Endothelial cell of umbilical vein (primary cell): ENCODE measurements around the gene CNTRL. TPM values are rescaled to one million over a fixed set of nuclear protein-coding genes. Genes with fewer than 3 reads are reported as not detected.

Experiments
- BruUV-seq: library from RNA; stranded (reverse); fragments of 400-500 nt; replicated peaks from 2 replicates; lab custom pipeline; 2021; lab: Mats Ljungman, UMichigan
- CTCF ChIA-PET: fragments of 300-600, 350-600 bp; sonication (Branson Sonifier 250); formaldehyde crosslinking; loops from one replicate; lab custom pipeline; 2021; ENCODE audit warnings: antibody characterized with exemption, inconsistent platforms; lab: Charles Lee
- POLR2A ChIA-PET: fragments of 300-600, 350-600 bp; sonication (Branson Sonifier 250); formaldehyde crosslinking; loops from one replicate; lab custom pipeline; 2021; ENCODE audit warnings: antibody characterized with exemption, inconsistent platforms; lab: Charles Lee
- DNase-seq: peaks from one replicate; pipeline ENCODE4 v3.0.0-alpha.2; 2011; ENCODE audit warnings: low read depth, low spot score
- FAIRE-seq: peaks from 2 replicates; lab custom pipeline; 2011; peaks lifted over from hg19 to GRCh38; lab: Jason Lieb, UNC
- H2AFZ ChIP-seq: 2 replicates; pipeline ENCODE4 v1.6.0; 2012; ENCODE audit warnings: low read depth, low read length, control low read depth, inconsistent platforms
- H3K27ac ChIP-seq: 2 replicates; pipeline ENCODE4 v1.5.1; 2011; ENCODE audit warnings: low read depth, mild to moderate bottlenecking, control low read depth, low read length, moderate library complexity; ENCODE audit not compliant: insufficient read depth
- H3K27me3 ChIP-seq, 2 experiments: 2 replicates each; pipeline versions ENCODE4 v1.6.0 to v1.6.1; 2011; ENCODE audit warnings: low read length in 2 of 2, mixed read lengths in 1 of 2; ENCODE audit not compliant: control insufficient read depth in 2 of 2, insufficient read depth in 2 of 2
- H3K36me3 ChIP-seq, 2 experiments: 2 replicates in 1 of 2; 3 replicates in 1 of 2; pipeline ENCODE4 v1.5.1; 2011; ENCODE audit warnings: low read length in 2 of 2, mild to moderate bottlenecking in 1 of 2, moderate library complexity in 1 of 2; ENCODE audit not compliant: control insufficient read depth in 2 of 2, insufficient read depth in 2 of 2; ENCODE audit errors: extremely low read depth in 1 of 2
- H3K4me1 ChIP-seq: 3 replicates; pipeline ENCODE4 v1.5.1; 2011; ENCODE audit warnings: mild to moderate bottlenecking, low read length; ENCODE audit not compliant: control insufficient read depth, insufficient read depth; ENCODE audit errors: extremely low read depth
- H3K4me2 ChIP-seq: 2 replicates; pipeline ENCODE4 v1.6.1; 2011; ENCODE audit warnings: low read length, control low read depth, mixed read lengths; ENCODE audit not compliant: insufficient read depth
- H3K4me3 ChIP-seq, 3 experiments: fragments of 200-600 bp in 1 of 3; sonication (generic), shearing (Covaris generic) in 1 of 3; replicated peaks in 1 of 3; 2 replicates each; pipeline ENCODE4 v1.5.1; 2011 to 2016; ENCODE audit warnings: control low read depth in 3 of 3, low read length in 3 of 3, mild to moderate bottlenecking in 2 of 3, inconsistent platforms in 1 of 3, low read depth in 1 of 3, moderate library complexity in 1 of 3; ENCODE audit not compliant: insufficient read depth in 1 of 3
- H3K79me2 ChIP-seq: 2 replicates; pipeline ENCODE4 v1.6.0; 2012; ENCODE audit warnings: low read length, inconsistent platforms; ENCODE audit not compliant: control insufficient read depth, insufficient read depth
- H3K9ac ChIP-seq: replicated peaks from 2 replicates; pipeline ENCODE3; 2011; ENCODE audit warnings: low read length, control low read depth; ENCODE audit not compliant: insufficient read depth; ENCODE audit errors: extremely low read depth
- H3K9me1 ChIP-seq: replicated peaks from 3 replicates; pipeline ENCODE4 v1.6.0; 2011; ENCODE audit warnings: mild to moderate bottlenecking, low read length; ENCODE audit not compliant: control insufficient read depth, insufficient read depth; ENCODE audit errors: extremely low read depth
- H3K9me3 ChIP-seq: replicated peaks from 2 replicates; pipeline ENCODE4 v1.5.1; 2012; ENCODE audit warnings: low read length, inconsistent platforms; ENCODE audit not compliant: control insufficient read depth, insufficient read depth
- H4K20me1 ChIP-seq: replicated peaks from 2 replicates; pipeline ENCODE3; 2011; ENCODE audit warnings: mild to moderate bottlenecking, low read length; ENCODE audit not compliant: control insufficient read depth, insufficient read depth; ENCODE audit errors: extremely low read depth
- EZH2 ChIP-seq: IDR thresholded peaks from 2 replicates; pipeline ENCODE4 v1.6.1; 2012; ENCODE audit warnings: borderline replicate concordance, low read depth, mild to moderate bottlenecking, moderate library complexity, low read length, inconsistent platforms; ENCODE audit not compliant: severe bottlenecking
- FOS ChIP-seq: IDR thresholded peaks from 2 replicates; pipeline ENCODE4 v1.6.1; 2011; ENCODE audit warnings: mild to moderate bottlenecking, low read length, moderate library complexity, borderline replicate concordance; ENCODE audit not compliant: insufficient read depth
- GATA2 ChIP-seq: IDR thresholded peaks from 2 replicates; pipeline ENCODE4 v1.7.0; 2011; ENCODE audit warnings: low read depth, mild to moderate bottlenecking, moderate library complexity, mixed read lengths, low read length; ENCODE audit not compliant: insufficient read length, insufficient read depth
- JUN ChIP-seq: IDR thresholded peaks from 2 replicates; pipeline ENCODE4 v1.6.1; 2011; ENCODE audit warnings: borderline replicate concordance, low read depth; ENCODE audit not compliant: insufficient read length, insufficient read depth
- MYC ChIP-seq: IDR thresholded peaks from one replicate; pipeline ENCODE4 v1.6.1; 2011; ENCODE audit warnings: mild to moderate bottlenecking, low read depth, low read length
- POLR2A ChIP-seq: IDR thresholded peaks from 2 replicates; pipeline ENCODE4 v1.6.1; 2012; ENCODE audit warnings: low read depth, mild to moderate bottlenecking, control low read depth, low read length
- dilution Hi-C: fragments of 300-500 bp; cut with MboI; formaldehyde crosslinking; loops from one replicate; pipeline ENCODE4 v1.15.0; 2019; ENCODE audit warnings: low sequenced_read_pairs; ENCODE audit not compliant: extremely low pct_ligation_motif_present
- intact Hi-C: fragments of 100-400 bp; cut with micrococcal nuclease; formaldehyde crosslinking; loops from one replicate; pipeline ENCODE4 v1.10.0; 2022
- polyA plus RNA-seq, 4 experiments: library from polyadenylated mRNA; depleted of rRNA in 3 of 4; stranded (reverse) in 3 of 4; unstranded in 1 of 4; fragments of >200 nt; gene quantifications; 2 replicates each; pipeline versions ENCODE4 v1.2.1 to v1.2.3, GENCODE V29; 2011 to 2012; ENCODE audit warnings: missing spikeins in 1 of 4
- total RNA-seq: library from RNA; stranded (reverse); gene quantifications from 2 replicates; pipeline ENCODE4 v1.2.3, GENCODE V29; 2021
- TF ChIP-seq, protein P1 (sequence below), 2 donors: IDR thresholded peaks; 1 replicate in 1 of 2; 2 replicates in 1 of 2; pipeline ENCODE4 v1.5.1; 2011; ENCODE audit warnings: low read length in 2 of 2, mild to moderate bottlenecking in 2 of 2, moderate library complexity in 2 of 2, control low read depth in 1 of 2, inconsistent platforms in 1 of 2, low read depth in 1 of 2; ENCODE audit not compliant: insufficient read depth in 1 of 2; ENCODE audit errors: extremely low read depth in 1 of 2

Gene CNTRL
- total and polyA plus RNA-seq, 2 donors (not counting 3 experiments of a cell fraction or from before 2014, with no cell fraction given), result 6.1 to 21.8 TPM

DNA sequence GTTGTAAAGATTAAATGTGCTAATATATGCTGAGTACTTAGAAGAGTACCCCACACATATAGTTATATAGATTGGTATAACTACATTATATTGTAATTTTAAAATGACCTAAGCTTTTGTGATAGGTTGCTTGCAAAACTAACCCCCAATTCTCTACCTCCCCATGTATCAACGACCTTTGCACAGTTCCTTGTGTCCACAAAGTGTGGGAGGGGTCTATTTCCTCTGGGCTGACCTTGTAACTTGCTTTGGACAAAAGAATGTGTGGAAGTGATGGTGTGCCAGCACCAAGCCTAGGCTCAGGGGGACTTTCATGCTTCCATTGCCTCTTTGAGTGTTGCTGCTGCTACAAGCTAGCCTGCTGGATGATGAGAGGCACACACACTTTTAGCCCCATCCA lies 45.3 kb upstream of the CNTRL start:
- H4K20me1 ChIP-seq, result no peaks in the 10 kb centered on the region
- CTCF ChIA-PET, result interaction anchor here (1.0 to 1.7 kb wide), 4 partner anchors 30 to 48 kb away, joined by 3 to 12 read pairs (median 4); no protein-coding TSS in a partner anchor
- FAIRE-seq, result no peak
- no peaks in the 10 kb centered on the region for H3K27me3 ChIP-seq
- no peak overlapping the region for H2AFZ ChIP-seq
- no peak overlapping the region for H3K4me3 ChIP-seq
- H3K27ac ChIP-seq, result no peak overlapping the region
- H3K9me3 ChIP-seq, result no peaks in the 10 kb centered on the region
- TF ChIP-seq EZH2, result no peak
- no peak for TF ChIP-seq GATA2
- TF ChIP-seq, protein P1, sequence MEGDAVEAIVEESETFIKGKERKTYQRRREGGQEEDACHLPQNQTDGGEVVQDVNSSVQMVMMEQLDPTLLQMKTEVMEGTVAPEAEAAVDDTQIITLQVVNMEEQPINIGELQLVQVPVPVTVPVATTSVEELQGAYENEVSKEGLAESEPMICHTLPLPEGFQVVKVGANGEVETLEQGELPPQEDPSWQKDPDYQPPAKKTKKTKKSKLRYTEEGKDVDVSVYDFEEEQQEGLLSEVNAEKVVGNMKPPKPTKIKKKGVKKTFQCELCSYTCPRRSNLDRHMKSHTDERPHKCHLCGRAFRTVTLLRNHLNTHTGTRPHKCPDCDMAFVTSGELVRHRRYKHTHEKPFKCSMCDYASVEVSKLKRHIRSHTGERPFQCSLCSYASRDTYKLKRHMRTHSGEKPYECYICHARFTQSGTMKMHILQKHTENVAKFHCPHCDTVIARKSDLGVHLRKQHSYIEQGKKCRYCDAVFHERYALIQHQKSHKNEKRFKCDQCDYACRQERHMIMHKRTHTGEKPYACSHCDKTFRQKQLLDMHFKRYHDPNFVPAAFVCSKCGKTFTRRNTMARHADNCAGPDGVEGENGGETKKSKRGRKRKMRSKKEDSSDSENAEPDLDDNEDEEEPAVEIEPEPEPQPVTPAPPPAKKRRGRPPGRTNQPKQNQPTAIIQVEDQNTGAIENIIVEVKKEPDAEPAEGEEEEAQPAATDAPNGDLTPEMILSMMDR (IDR thresholded peaks at IDR 0.05; ENCODE audit: extremely low read depth in 1 of 2, insufficient read depth in 1 of 2, low read depth in 1 of 2, low read length in 2 of 2), result no peak
- TF ChIP-seq MYC, result no peak
- TF ChIP-seq POLR2A, result no peak
- TF ChIP-seq JUN, result no peak
- TF ChIP-seq FOS, result no peak
- no peaks in the 10 kb centered on the region for H3K79me2 ChIP-seq
- no peaks in the 10 kb centered on the region for H3K9me1 ChIP-seq
- no TSS peak for BruUV-seq
- dilution Hi-C loops, result no loop called here
- POLR2A ChIA-PET, result no interaction called here
- no peaks in the 10 kb centered on the region for H3K36me3 ChIP-seq
- H3K4me2 ChIP-seq, result no peak overlapping the region
- DNase-seq, result no peak
- intact Hi-C loops, result no loop called here
- no peaks in the 10 kb centered on the region for H3K4me1 ChIP-seq
- H3K9ac ChIP-seq, result no peak overlapping the region
